ENCODE data around the gene IRS2. TPM values are rescaled to one million over a fixed set of nuclear protein-coding genes. Genes with fewer than 3 reads are reported as not detected.

The IRS2 gene
- total RNA-seq, 2 experiments from 2014 or later = 0.63 to 2.7 TPM

DNA sequence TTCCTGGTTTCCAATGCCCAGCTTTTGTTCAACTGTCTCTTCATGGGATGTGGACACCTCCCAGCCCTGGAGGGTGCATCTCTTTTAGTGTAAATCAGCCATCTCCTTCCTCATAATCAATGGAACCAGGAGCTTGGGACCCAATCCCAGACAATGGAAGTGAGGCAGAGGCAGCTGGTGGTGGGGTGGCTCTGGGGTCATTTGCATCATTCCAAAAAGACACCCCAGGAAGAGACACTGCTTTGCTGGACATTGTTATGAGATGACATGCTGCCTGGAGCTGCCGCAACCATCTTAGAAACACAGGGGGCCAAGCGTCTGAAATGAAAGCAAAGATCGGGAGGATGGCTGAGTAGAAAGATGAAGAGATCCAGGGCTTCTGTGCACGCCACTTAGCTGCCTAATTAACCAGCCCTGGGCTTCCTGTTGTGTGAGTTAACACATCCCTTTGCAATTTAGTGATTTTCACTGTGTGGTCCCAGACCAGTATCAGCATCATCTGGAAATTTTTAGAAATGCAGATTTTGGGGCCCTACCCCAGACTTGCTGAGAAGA, 36.1 kb downstream of the IRS2 start:
- no peak for DNase-seq (ENCODE audit: low spot score)
- no peak overlapping the region for H3K4me3 ChIP-seq (ENCODE audit: low read depth, low read length, poor library complexity, severe bottlenecking)
- no peaks in the 10 kb centered on the region for H3K9me2 ChIP-seq (ENCODE audit: insufficient read depth, low read length)
- no TSS peak for BruUV-seq (replicated peaks)
- no peaks in the 10 kb centered on the region for H3K79me2 ChIP-seq (ENCODE audit: insufficient read depth, low read depth, low read length)
- intact Hi-C loops (cut with micrococcal nuclease; ENCODE audit: unreplicated experiment) = no loop called here
- ChIA-PET POLR2A (no interaction called here), CTCF (ENCODE audit: unreplicated experiment) (no interaction called here)
- H3K4me2 ChIP-seq (ENCODE audit: low read length) = no peak overlapping the region
- no peaks in the 10 kb centered on the region for H3K9me3 ChIP-seq (ENCODE audit: low read length)
- H4K20me1 ChIP-seq (ENCODE audit: insufficient read depth, low read length) = no peaks in the 10 kb centered on the region
- no peaks in the 10 kb centered on the region for H3K36me3 ChIP-seq (ENCODE audit: insufficient read depth, low read length)
- H3K4me1 ChIP-seq (ENCODE audit: insufficient read depth, low read length, poor library complexity, severe bottlenecking) = no peaks in the 10 kb centered on the region
- H2AFZ ChIP-seq (ENCODE audit: low read length) = no peak overlapping the region
- H3K27ac ChIP-seq (ENCODE audit: low read depth, low read length, poor library complexity, severe bottlenecking) = no peak overlapping the region
- no peak for TF ChIP-seq EZH2phosphoT487 (IDR thresholded peaks at IDR 0.05; ENCODE audit: borderline replicate concordance, low read depth, low read length)
- TF ChIP-seq, protein P1, sequence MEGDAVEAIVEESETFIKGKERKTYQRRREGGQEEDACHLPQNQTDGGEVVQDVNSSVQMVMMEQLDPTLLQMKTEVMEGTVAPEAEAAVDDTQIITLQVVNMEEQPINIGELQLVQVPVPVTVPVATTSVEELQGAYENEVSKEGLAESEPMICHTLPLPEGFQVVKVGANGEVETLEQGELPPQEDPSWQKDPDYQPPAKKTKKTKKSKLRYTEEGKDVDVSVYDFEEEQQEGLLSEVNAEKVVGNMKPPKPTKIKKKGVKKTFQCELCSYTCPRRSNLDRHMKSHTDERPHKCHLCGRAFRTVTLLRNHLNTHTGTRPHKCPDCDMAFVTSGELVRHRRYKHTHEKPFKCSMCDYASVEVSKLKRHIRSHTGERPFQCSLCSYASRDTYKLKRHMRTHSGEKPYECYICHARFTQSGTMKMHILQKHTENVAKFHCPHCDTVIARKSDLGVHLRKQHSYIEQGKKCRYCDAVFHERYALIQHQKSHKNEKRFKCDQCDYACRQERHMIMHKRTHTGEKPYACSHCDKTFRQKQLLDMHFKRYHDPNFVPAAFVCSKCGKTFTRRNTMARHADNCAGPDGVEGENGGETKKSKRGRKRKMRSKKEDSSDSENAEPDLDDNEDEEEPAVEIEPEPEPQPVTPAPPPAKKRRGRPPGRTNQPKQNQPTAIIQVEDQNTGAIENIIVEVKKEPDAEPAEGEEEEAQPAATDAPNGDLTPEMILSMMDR (conservative IDR thresholded peaks at IDR 0.05; ENCODE audit: low read length) = no peak

DNA sequence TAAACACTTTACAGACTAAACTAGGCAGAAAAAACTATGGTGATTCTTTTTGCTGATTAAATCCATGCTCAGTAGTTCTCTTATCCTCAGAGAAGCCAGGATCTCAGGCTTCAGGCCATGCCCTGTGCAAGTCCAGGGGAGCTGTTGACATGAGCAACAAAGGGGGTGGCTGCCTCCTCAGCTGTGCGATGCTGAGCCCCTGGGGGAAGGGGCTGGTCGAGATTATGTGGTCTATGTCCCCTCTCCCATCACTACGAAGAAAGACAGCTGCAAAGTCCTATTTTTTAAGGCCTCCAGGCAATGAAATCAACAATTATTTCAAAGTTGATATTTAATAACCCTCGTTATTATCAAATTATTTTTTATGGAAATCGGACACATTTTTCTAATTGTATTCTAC, 37.0 kb downstream of the IRS2 start:
- BruUV-seq (replicated peaks) = no TSS peak
- no peaks in the 10 kb centered on the region for H3K79me2 ChIP-seq (ENCODE audit: insufficient read depth, low read depth, low read length)
- no peak overlapping the region for H3K4me3 ChIP-seq (ENCODE audit: low read depth, low read length, poor library complexity, severe bottlenecking)
- POLR2A ChIA-PET = no interaction called here
- H3K9me2 ChIP-seq (ENCODE audit: insufficient read depth, low read length) = no peaks in the 10 kb centered on the region
- DNase-seq (ENCODE audit: low spot score) = no peak
- no peak overlapping the region for H2AFZ ChIP-seq (ENCODE audit: low read length)
- intact Hi-C loops (cut with micrococcal nuclease; ENCODE audit: unreplicated experiment) = no loop called here
- TF ChIP-seq, protein P1 (conservative IDR thresholded peaks at IDR 0.05; ENCODE audit: low read length) = no peak
- TF ChIP-seq EZH2phosphoT487 (IDR thresholded peaks at IDR 0.05; ENCODE audit: borderline replicate concordance, low read depth, low read length) = no peak
- CTCF ChIA-PET (ENCODE audit: unreplicated experiment) = no interaction called here
- H3K27ac ChIP-seq (ENCODE audit: low read depth, low read length, poor library complexity, severe bottlenecking) = no peak overlapping the region
- no peaks in the 10 kb centered on the region for H3K36me3 ChIP-seq (ENCODE audit: insufficient read depth, low read length)
- no peaks in the 10 kb centered on the region for H4K20me1 ChIP-seq (ENCODE audit: insufficient read depth, low read length)
- H3K4me1 ChIP-seq (ENCODE audit: insufficient read depth, low read length, poor library complexity, severe bottlenecking) = no peaks in the 10 kb centered on the region
- no peaks in the 10 kb centered on the region for H3K9me3 ChIP-seq (ENCODE audit: low read length)
- H3K4me2 ChIP-seq (ENCODE audit: low read length) = no peak overlapping the region

DNA sequence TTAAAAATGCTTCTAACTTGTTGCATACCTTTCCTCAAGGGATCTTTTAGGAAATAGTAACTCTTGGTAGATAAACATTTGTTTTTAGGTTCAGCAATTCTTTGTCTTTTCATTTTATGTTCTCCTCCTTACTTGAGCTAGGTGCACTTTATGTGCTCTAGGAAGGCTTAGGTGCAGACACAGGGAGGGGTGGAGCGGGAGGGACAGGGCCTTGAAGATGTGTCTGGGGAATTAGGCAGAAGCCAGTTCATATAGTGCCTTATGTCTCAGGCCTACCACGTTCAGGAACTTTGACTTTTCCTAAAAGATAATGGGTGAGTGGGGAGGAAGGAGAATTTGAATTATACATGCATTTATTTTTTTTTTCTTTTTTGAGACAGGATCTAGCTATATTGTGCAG, 37.7 kb downstream of the IRS2 start:
- intact Hi-C loops (cut with micrococcal nuclease; ENCODE audit: unreplicated experiment) = no loop called here

More for the DNA sequence above, 37.7 kb downstream of the IRS2 start:
- H3K36me3 ChIP-seq (ENCODE audit: insufficient read depth, low read length) = no peaks in the 10 kb centered on the region
- TF ChIP-seq EZH2phosphoT487 (IDR thresholded peaks at IDR 0.05; ENCODE audit: borderline replicate concordance, low read depth, low read length) = no peak
- TF ChIP-seq, protein P1 (conservative IDR thresholded peaks at IDR 0.05; ENCODE audit: low read length) = no peak
- DNase-seq (ENCODE audit: low spot score) = no peak
- H4K20me1 ChIP-seq (ENCODE audit: insufficient read depth, low read length) = no peaks in the 10 kb centered on the region
- H3K4me2 ChIP-seq (ENCODE audit: low read length) = no peak overlapping the region
- ChIA-PET CTCF (ENCODE audit: unreplicated experiment) (no interaction called here), POLR2A (no interaction called here)
- no peak overlapping the region for H3K27ac ChIP-seq (ENCODE audit: low read depth, low read length, poor library complexity, severe bottlenecking)
- H3K79me2 ChIP-seq (ENCODE audit: insufficient read depth, low read depth, low read length) = no peaks in the 10 kb centered on the region
- H3K9me2 ChIP-seq (ENCODE audit: insufficient read depth, low read length) = no peaks in the 10 kb centered on the region
- H3K4me1 ChIP-seq (ENCODE audit: insufficient read depth, low read length, poor library complexity, severe bottlenecking) = no peaks in the 10 kb centered on the region
- no peak overlapping the region for H2AFZ ChIP-seq (ENCODE audit: low read length)
- BruUV-seq (replicated peaks) = no TSS peak
- H3K4me3 ChIP-seq (ENCODE audit: low read depth, low read length, poor library complexity, severe bottlenecking) = no peak overlapping the region
- H3K9me3 ChIP-seq (ENCODE audit: low read length) = no peaks in the 10 kb centered on the region

Data from OCI-LY7 (cell line).